AG08396 (cell line): ENCODE measurements around the gene BTBD16.
A peak's percentile ranks its signal among the peaks of the same experiment; 100 is the strongest.

Experiments
- DNase-seq: peaks from one replicate; pipeline ENCODE4 v3.0.0; 2012; ENCODE audit warnings: low spot score, mixed read lengths

BTBD16 gene

GRCh38 chr10:122248356-122249302 is 22.5 kb upstream of the BTBD16 start:
- no peak for DNase-seq

DNA sequence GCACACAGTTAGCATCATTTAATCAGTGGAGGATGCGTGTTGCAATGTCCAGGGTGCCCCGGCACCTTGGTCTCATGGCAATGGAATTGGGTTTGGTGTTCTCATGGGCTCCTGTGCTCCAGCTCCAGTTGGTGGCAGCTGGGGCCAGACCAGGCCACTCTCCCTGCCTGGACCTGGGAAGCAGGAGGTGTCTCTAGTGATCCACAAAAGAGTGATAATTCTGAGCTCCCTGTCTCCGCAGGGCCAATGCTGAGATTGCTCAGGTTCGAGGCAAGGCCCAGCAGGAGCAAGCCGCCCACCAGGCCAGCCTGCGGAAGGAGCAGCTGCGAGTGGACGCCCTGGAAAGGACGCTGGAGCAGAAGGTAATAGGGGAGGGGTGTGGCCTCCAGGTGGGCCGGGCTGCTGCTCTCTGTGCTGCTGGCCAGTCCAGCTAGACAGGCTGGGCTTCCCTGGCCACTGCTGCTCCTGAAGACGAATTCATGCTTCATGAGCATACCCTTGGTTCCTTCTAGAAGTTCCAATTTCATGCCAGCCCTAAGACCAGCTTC is 21.7 kb upstream of the BTBD16 start:
- no peak for DNase-seq

DNA sequence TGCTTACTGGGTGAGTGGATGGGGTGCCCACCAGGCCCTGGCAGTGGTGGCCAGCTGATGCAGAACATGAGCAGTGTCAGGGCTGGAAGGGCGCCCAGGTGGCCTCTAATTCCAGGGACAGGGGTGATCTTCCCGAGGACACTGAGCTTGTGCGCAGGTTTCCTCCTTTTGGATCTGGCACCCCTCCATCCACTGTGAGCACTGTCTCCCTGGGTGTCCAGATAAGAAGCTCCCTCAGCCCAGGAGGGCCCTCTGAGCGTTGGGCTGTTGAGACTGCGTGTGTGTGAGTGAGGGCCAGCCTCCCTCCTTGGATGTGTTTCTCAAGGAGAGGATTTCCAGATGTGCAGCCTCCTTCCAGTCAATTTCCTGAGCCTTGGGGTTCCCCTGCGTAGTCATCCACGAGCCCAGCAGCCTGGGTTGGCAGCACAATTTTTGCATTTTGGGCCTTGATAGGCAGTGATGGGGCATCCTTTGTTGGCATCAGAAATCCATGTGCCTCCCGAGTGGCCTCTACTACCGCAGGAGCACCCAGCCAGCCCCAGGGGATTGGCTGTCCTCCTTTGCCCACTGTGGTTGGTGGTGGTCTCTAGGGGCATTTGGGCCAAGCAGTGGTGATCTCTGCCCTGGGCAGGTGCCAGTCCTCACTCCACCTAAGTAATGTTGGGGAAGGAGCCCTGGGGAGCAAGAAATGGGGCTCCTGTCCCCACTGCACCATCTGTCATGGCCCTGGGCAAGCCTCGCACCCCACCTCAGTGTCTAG is 20.9 kb upstream of the BTBD16 start:
- no peak for DNase-seq

DNA sequence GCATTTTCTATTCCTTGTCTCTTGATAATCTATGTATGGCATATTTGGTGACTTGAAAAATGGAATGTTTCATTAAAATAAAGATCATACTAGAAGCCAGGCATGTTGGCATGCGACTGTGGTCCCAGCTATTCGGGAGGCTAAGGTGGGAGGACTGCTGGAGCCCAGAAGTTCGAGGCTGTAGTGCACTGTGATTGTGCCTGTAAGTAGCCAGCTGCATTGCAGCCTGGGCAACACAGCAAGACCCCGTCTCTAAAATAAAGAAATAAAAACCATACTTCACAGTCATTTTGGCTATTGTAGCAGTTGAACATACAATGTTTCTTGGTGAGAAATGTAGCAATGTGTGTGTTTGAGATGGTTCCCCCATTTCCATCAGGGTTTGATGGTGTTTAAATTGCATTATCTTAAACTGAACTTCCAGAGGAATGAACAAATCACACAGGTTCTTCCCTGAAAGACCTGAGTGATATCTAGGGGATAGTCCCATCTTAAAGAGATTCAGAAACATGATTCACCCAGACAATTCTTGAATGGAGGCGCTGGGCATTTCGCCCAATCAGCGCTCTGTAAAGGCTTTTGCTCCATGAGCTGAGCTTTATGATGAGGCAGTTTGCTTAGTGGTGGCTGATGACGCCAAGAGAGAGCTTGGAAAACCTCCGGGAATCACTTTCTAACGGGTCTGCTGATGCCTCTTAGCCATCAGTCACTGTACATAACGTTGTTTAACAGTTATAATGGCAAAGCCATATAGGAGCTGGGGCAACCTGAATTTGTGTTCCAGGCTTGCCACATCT is 19.4 kb upstream of the BTBD16 start:
- DNase-seq, result no peak

GRCh38 chr10:122252805-122253204 is 18.3 kb upstream of the BTBD16 start:
- DNase-seq, result no peak

- DNase-seq, result no peak
Measured at GRCh38 chr10:122253605-122254004, 17.5 kb upstream of the BTBD16 start.

GRCh38 chr10:122254831-122255230 is 16.3 kb upstream of the BTBD16 start:
- no peak for DNase-seq

GRCh38 chr10:122255509-122256301 is 15.4 kb upstream of the BTBD16 start:
- DNase-seq, result no peak

GRCh38 chr10:122257041-122257440 is 14.1 kb upstream of the BTBD16 start:
- no peak for DNase-seq

GRCh38 chr10:122258136-122259074 is 12.7 kb upstream of the BTBD16 start:
- peak; percentile 65 for DNase-seq

- no peak for DNase-seq
Measured at GRCh38 chr10:122259075-122259466, 12.0 kb upstream of the BTBD16 start.

DNA sequence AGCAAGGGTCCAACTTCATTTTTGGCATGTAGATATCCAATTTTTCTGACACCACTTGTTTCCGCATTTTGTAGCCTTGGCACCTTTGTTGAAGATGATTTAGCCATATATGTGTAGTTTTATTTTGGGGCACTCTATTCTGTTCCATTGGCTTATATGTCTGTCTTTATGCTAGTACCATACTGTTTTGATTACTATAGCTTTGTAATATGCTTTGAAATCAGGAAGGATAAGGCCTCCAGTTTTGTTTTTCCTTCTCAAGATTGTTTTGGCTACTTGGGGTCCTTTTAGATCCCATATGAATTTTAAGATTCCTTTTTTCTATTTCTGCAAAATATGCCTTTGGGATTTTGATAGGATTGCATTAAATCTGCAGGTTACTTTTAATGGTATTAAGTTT is 9.5 kb upstream of the BTBD16 start:
- DNase-seq, result no peak

GRCh38 chr10:122263971-122264370 is 7.1 kb upstream of the BTBD16 start:
- peak; percentile 77 for DNase-seq

- DNase-seq, result no peak
Measured at GRCh38 chr10:122264436-122264835, 6.7 kb upstream of the BTBD16 start.

DNA sequence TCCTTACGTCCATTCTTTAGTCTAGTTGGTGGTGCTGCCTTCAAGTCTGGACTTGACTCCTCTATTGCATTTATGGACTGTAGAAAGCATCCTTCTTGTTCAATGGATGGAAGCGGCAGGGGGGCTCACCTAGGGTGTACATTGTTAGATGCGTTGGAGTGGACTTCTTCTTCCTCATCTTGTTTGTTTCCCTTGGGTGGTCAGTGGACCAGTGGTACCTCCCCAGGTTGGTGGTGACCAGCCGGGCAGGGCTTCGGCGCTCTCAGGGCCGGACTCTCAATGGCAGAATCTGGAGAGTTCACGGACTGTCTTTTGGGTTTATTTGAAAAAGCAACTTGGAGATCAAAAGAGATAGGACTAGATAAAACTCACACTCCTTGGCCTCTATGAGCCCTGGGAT is 6.2 kb upstream of the BTBD16 start:
- no peak for DNase-seq

DNA sequence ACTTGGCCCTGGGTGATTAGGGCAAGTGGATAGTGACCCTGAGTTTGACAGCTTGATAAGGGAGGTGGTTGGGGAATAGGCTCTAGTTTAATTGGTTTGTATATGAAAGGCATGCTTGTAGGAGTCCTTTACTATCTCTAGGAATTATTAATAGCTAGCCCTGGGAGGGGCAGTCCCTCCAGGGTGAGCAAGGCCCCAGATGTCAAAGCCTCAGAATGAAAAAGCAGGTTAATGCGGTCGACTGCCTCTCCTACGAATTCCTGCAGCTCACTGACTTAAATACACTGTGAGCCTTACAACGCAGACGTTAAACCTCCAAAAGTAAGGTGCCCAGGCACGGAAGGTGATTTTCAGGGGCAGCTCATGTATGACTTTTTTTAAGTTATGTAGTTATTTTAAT is 5.2 kb upstream of the BTBD16 start:
- DNase-seq, result no peak

DNA sequence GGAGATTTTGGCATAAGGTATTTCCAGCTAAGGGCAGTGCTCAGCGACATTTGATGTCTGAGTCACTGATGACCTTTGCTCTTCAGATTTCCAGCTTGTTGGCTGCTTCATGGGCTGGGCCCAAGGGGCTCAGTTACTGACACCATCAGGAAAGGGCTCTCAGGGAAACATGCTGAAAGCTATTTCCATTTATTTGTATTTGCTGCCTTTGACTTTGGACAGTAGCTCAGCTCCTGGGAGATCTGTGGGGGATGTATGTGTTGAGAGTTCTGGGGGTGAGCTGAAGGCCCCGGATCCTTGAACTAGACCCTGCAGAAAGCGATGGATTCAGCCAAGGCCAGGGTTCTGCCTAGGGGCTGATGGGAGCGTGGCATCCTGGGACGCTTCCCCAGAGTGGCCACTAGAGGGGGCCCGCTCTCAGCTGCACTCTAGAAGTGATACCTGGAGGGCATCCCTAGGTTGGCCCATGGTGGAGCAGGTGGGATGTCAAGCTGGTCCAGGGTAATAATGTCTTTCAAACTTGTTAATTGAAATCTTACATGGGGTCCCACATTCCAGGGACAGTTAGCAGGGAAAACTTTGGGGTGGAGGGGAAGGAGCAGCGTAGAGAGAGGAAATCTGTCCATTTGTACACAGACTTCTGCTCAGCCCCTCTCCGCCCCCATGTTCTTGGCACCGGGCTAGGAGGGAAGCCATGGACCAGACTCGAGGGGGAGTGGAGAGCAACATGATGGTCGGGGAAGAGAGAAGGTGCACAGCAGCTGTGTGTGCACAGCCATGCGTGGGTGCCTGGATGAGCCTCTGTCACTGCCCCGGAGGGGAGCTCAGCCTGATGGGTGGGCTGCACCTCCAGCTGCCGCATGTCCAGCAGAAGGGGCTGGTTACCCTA is 3.0 kb upstream of the BTBD16 start:
- DNase-seq, result peak; percentile 77

GRCh38 chr10:122269059-122269687 is 1.9 kb upstream of the BTBD16 start:
- DNase-seq, result no peak
